IMR-90 (cell line): ENCODE results near the gene GRAMD1B. TPM values are rescaled to one million over a fixed set of nuclear protein-coding genes. Genes with fewer than 3 reads are reported as not detected.

ENCODE experiments used
- ATAC-seq: fragments of 200-7000 bp; cut with Tn5 transposase; 2 replicates; pipeline ENCODE4 v1.9.1; 2020; ENCODE audit warnings: low read depth, mild to moderate bottlenecking, moderate library complexity
- BruUV-seq: library from RNA; stranded (reverse); fragments of 400-500 nt; replicated peaks from 2 replicates; lab custom pipeline; 2021; lab: Mats Ljungman, UMichigan
- CTCF ChIA-PET: fragments of 300-600 bp; formaldehyde crosslinking; extraction: SDS; loops from one replicate; lab custom pipeline; 2021; ENCODE audit warnings: antibody characterized with exemption; lab: Yijun Ruan, JAX
- POLR2A ChIA-PET: fragments of 300-600 bp; sonication (Branson Sonifier 250); formaldehyde crosslinking; loops from one replicate; lab custom pipeline; 2022; ENCODE audit warnings: antibody characterized with exemption; ENCODE audit not compliant: unreplicated experiment; lab: Charles Lee
- DNase-seq: peaks from one replicate; pipeline ENCODE4 v3.0.0; 2013
- H2AFZ ChIP-seq: replicated peaks from 2 replicates; pipeline ENCODE3; 2013; ENCODE audit warnings: low read length, mild to moderate bottlenecking; ENCODE audit not compliant: poor library complexity
- H2AK5ac ChIP-seq: 2 replicates; pipeline ENCODE4 v1.6.1; 2013; ENCODE audit warnings: low read depth, low read length, inconsistent platforms
- H2AK9ac ChIP-seq: replicated peaks from 2 replicates; pipeline ENCODE3; 2013; ENCODE audit warnings: mild to moderate bottlenecking, low read depth, low read length, moderate library complexity; ENCODE audit not compliant: poor library complexity
- H2BK120ac ChIP-seq: 2 replicates; pipeline ENCODE4 v1.6.1; 2013; ENCODE audit warnings: low read depth, low read length, inconsistent platforms
- H2BK15ac ChIP-seq: 3 replicates; pipeline ENCODE4 v1.6.1; 2013; ENCODE audit warnings: low read depth, low read length, inconsistent platforms
- H2BK20ac ChIP-seq: 2 replicates; pipeline ENCODE4 v1.6.1; 2013; ENCODE audit warnings: low read depth, mild to moderate bottlenecking, inconsistent platforms, low read length, moderate library complexity
- H2BK5ac ChIP-seq: 2 replicates; pipeline ENCODE4 v1.6.1; 2013; ENCODE audit warnings: mild to moderate bottlenecking, low read depth, low read length, inconsistent platforms; ENCODE audit not compliant: poor library complexity, severe bottlenecking
- H3K14ac ChIP-seq: replicated peaks from 2 replicates; pipeline ENCODE4 v1.6.1; 2013; ENCODE audit warnings: low read depth, low read length, inconsistent platforms
- H3K18ac ChIP-seq: 2 replicates; pipeline ENCODE4 v1.6.1; 2013; ENCODE audit warnings: low read depth, low read length, control low read depth
- H3K23ac ChIP-seq: 2 replicates; pipeline ENCODE4 v1.6.1; 2013; ENCODE audit warnings: low read depth, low read length, inconsistent platforms
- H3K27ac ChIP-seq: 2 replicates; pipeline ENCODE4 v1.5.1; 2013; ENCODE audit warnings: mild to moderate bottlenecking, control low read depth, low read length; ENCODE audit not compliant: insufficient read depth
- H3K27me3 ChIP-seq: 2 replicates; pipeline ENCODE4 v1.6.1; 2013; ENCODE audit warnings: low read length; ENCODE audit not compliant: control insufficient read depth, insufficient read depth
- H3K36me3 ChIP-seq: 2 replicates; pipeline ENCODE4 v1.6.1; 2013; ENCODE audit warnings: low read length, mixed read lengths; ENCODE audit not compliant: control insufficient read depth, insufficient read depth
- H3K4ac ChIP-seq: 2 replicates; pipeline ENCODE4 v1.6.1; 2013; ENCODE audit warnings: low read depth, low read length, inconsistent platforms
- H3K4me1 ChIP-seq: 2 replicates; pipeline ENCODE4 v1.6.1; 2013; ENCODE audit warnings: low read length, mixed read lengths; ENCODE audit not compliant: control insufficient read depth, insufficient read depth
- H3K4me2 ChIP-seq: 2 replicates; pipeline ENCODE4 v1.6.1; 2013; ENCODE audit warnings: low read depth, mild to moderate bottlenecking, control low read depth, low read length, moderate library complexity
- H3K4me3 ChIP-seq: 2 replicates; pipeline ENCODE4 v1.5.1; 2013; ENCODE audit warnings: low read depth, mild to moderate bottlenecking, control low read depth, low read length, moderate library complexity; ENCODE audit not compliant: insufficient read depth
- H3K56ac ChIP-seq: 2 replicates; pipeline ENCODE4 v1.6.1; 2013; ENCODE audit warnings: low read length, inconsistent platforms; ENCODE audit not compliant: insufficient read depth; ENCODE audit errors: extremely low read depth
- H3K79me1 ChIP-seq, 2 experiments: 2 replicates each; pipeline ENCODE4 v1.6.1; 2013; ENCODE audit warnings: low read length in 2 of 2, inconsistent platforms in 1 of 2, low read depth in 1 of 2
- H3K9ac ChIP-seq: 2 replicates; pipeline ENCODE4 v1.6.1; 2013; ENCODE audit warnings: low read depth, low read length, control low read depth
- H3K9me1 ChIP-seq: 2 replicates; pipeline ENCODE4 v1.6.1; 2013; ENCODE audit warnings: low read length, inconsistent platforms; ENCODE audit not compliant: insufficient read depth
- H3K9me3 ChIP-seq: 2 replicates; pipeline ENCODE4 v1.6.1; 2013; ENCODE audit warnings: low read length; ENCODE audit not compliant: control insufficient read depth, insufficient read depth
- H4K20me1 ChIP-seq: 2 replicates; pipeline ENCODE4 v1.6.1; 2013; ENCODE audit warnings: low read length, inconsistent platforms; ENCODE audit not compliant: insufficient read depth
- H4K5ac ChIP-seq: 2 replicates; pipeline ENCODE4 v1.6.1; 2013; ENCODE audit warnings: mild to moderate bottlenecking, low read depth, low read length, control low read depth
- H4K8ac ChIP-seq, 2 experiments: 2 replicates each; pipeline ENCODE4 v1.6.1; 2013; ENCODE audit warnings: low read depth in 2 of 2, low read length in 2 of 2, control low read depth in 1 of 2, inconsistent platforms in 1 of 2
- H4K91ac ChIP-seq: 2 replicates; pipeline ENCODE4 v1.6.1; 2013; ENCODE audit warnings: low read depth, low read length, inconsistent platforms; ENCODE audit not compliant: insufficient read depth
- BHLHE40 ChIP-seq: fragments of 150-350 bp; IDR thresholded peaks from 2 replicates; pipeline ENCODE4 v1.6.1; 2016; ENCODE audit warnings: mild to moderate bottlenecking, low read depth, low read length
- CHD1 ChIP-seq: IDR thresholded peaks from 2 replicates; pipeline ENCODE4 v1.6.1; 2012; ENCODE audit warnings: low read depth, low read length, improper control_type of control experiment
- CTCF ChIP-seq: conservative IDR thresholded peaks from 2 replicates; pipeline ENCODE4 v1.5.1; 2012; ENCODE audit warnings: mild to moderate bottlenecking, low read depth, low read length, improper control_type of control experiment
- MAZ ChIP-seq: IDR thresholded peaks from 2 replicates; pipeline ENCODE4 v1.6.1; 2012; ENCODE audit warnings: low read depth, mild to moderate bottlenecking, low read length, improper control_type of control experiment, moderate library complexity, borderline replicate concordance
- MXI1 ChIP-seq: IDR thresholded peaks from 2 replicates; pipeline ENCODE4 v1.6.1; 2012; ENCODE audit warnings: low read depth, mild to moderate bottlenecking, low read length, moderate library complexity, borderline replicate concordance
- RAD21 ChIP-seq: IDR thresholded peaks from 2 replicates; pipeline ENCODE4 v1.6.1; 2012; ENCODE audit warnings: low read length, improper control_type of control experiment
- RCOR1 ChIP-seq: IDR thresholded peaks from 2 replicates; pipeline ENCODE4 v1.6.1; 2012; ENCODE audit warnings: mild to moderate bottlenecking, low read length, improper control_type of control experiment; ENCODE audit not compliant: insufficient replicate concordance
- RFX5 ChIP-seq: IDR thresholded peaks from 2 replicates; pipeline ENCODE4 v1.8.0; 2012; ENCODE audit warnings: low read depth, mild to moderate bottlenecking, low read length, moderate library complexity
- WGBS, 2 experiments: methylation state at CpG; one replicate each; pipeline versions ENCODE4 v1.1.5 to v1.1.7; 2013; ENCODE audit warnings: missing lambda C conversion rate in 2 of 2; ENCODE audit not compliant: insufficient read length in 1 of 2; ENCODE audit errors: extremely low coverage in 2 of 2; 5-methylcytosine and 5-hydroxymethylcytosine counted together
- dilution Hi-C: fragments of 300-500 bp; cut with HindIII; formaldehyde crosslinking; loops from one replicate; pipeline ENCODE4 v1.14.3; 2018; ENCODE audit warnings: low sequenced_read_pairs; ENCODE audit not compliant: unreplicated experiment
- in situ Hi-C: fragments of 300-500 bp; cut with MboI; formaldehyde crosslinking; loops from 3 replicates; pipeline ENCODE4 v1.14.3; 2019; ENCODE audit warnings: low sequenced_read_pairs, inconsistent platforms, mixed read lengths
- intact Hi-C: fragments of 100-400 bp; cut with micrococcal nuclease; formaldehyde crosslinking; loops from 2 replicates; pipeline ENCODE4 v1.10.0; 2022
- polyA plus RNA-seq, 3 experiments: library from polyadenylated mRNA; depleted of rRNA; stranded (reverse); fragments of >200 nt; gene quantifications; 2 replicates each; pipeline ENCODE4 v1.2.3, GENCODE V29; 2012; ENCODE audit warnings: low replicate concordance in 1 of 3
- total RNA-seq: library from RNA; depleted of rRNA; stranded (reverse); fragments of >200 nt; gene quantifications from 2 replicates; pipeline ENCODE4 v1.2.3, GENCODE V29; 2012

GRAMD1B gene
- total and polyA plus RNA-seq, 2 of the 4 experiments (the other 2 are of a cell fraction) = 7.1 to 7.2 TPM

- Histone ChIP-seq H2AK5ac (peak overlapping the region; percentile 65; the same call in 1 of the 2 replicates), H3K9ac (no peak overlapping the region), H3K27me3 (peaks cover 8% of the 10 kb centered on the region), H3K27ac (no peak overlapping the region), H3K4ac (peak overlapping the region; percentile 38; the same call in 1 of the 2 replicates), H2AFZ (no peak overlapping the region), H2AK9ac (no peak overlapping the region), H3K4me1 (peaks cover 8% of the 10 kb centered on the region), H3K79me1 (peaks cover 15 to 28% of the 10 kb centered on the region in 2 experiments), H4K5ac (no peak overlapping the region), H2BK20ac (no peak overlapping the region), H3K4me3 (no peak overlapping the region), H2BK5ac (no peak overlapping the region), H3K14ac (0 out of 2 replicates have a peak overlapping the region, but pooled peaks have one; percentile 19), H4K8ac (peak overlapping the region in 1 of 2 experiments; percentile 24; a peak in 1 of 4 replicates), H4K20me1 (no peaks in the 10 kb centered on the region), H4K91ac (peak overlapping the region; percentile 2; the same call in 1 of the 2 replicates), H2BK120ac (peak overlapping the region; percentile 14; the same call in 1 of the 2 replicates), H3K18ac (no peak overlapping the region), H3K23ac (no peak overlapping the region), H3K9me3 (no peaks in the 10 kb centered on the region), H3K4me2 (no peak overlapping the region), H3K9me1 (peaks cover 21% of the 10 kb centered on the region), H3K36me3 (no peaks in the 10 kb centered on the region), H2BK15ac (no peak overlapping the region; the same call in 2 of the 3 replicates), H3K56ac (no peak overlapping the region)
- TF ChIP-seq CHD1 = no peak
- no peak for TF ChIP-seq BHLHE40
- no peak for TF ChIP-seq RAD21
- no peak for TF ChIP-seq RCOR1
- no peak for TF ChIP-seq MXI1
- no peak for TF ChIP-seq MAZ
- TF ChIP-seq CTCF = no peak
- TF ChIP-seq RFX5 = no peak
- dilution Hi-C loops (no loop called here), intact Hi-C loops (no loop called here), in situ Hi-C loops (no loop called here)
- BruUV-seq = no TSS peak
- POLR2A ChIA-PET = no interaction called here
- no peak for ATAC-seq
- 67% methylated on average over 1 of the region's 6 CpGs; no CpG with 5 or more reads in 1 of the 2 experiments for WGBS, 2 experiments
- CTCF ChIA-PET = no interaction called here
- DNase-seq = no peak
Measured at GRCh38 chr11:123428116-123428715, 1.9 kb upstream of the GRAMD1B start.
